HepG2 (cell line): ENCODE measurements around the gene CEBPE. TPM values are rescaled to one million over a fixed set of nuclear protein-coding genes. Genes with fewer than 3 reads are reported as not detected.
A peak's percentile ranks its signal among the peaks of the same experiment; 100 is the strongest.
"Not testable (repeated sequence)": the region's sequence is repeated elsewhere in the genome, so short reads cannot be mapped to it uniquely, and the experiment has no call there.

Experiments used
- ATAC-seq: fragments of 200-7000 bp; cut with Tn5 transposase; 3 replicates; pipeline ENCODE4 v1.9.1; 2020; ENCODE audit warnings: mild to moderate bottlenecking, moderate library complexity
- BruUV-seq: library from RNA; stranded (reverse); fragments of 400-500 nt; replicated peaks from 2 replicates; lab custom pipeline; 2021; lab: Mats Ljungman, UMichigan
- CTCF ChIA-PET: fragments of 300-600 bp; formaldehyde crosslinking; extraction: SDS; loops from one replicate; lab custom pipeline; 2021; ENCODE audit warnings: low total read pairs, inconsistent platforms, low intra/inter-chr PET ratio; lab: Yijun Ruan, JAX
- POLR2A ChIA-PET: fragments of 350-600 bp; sonication (Branson Sonifier 250); formaldehyde crosslinking; loops from one replicate; lab custom pipeline; 2020; ENCODE audit warnings: antibody characterized with exemption, inconsistent platforms; lab: Yijun Ruan, JAX
- DNase-seq: peaks from one replicate; pipeline ENCODE4 v3.0.0-alpha.2; 2015; ENCODE audit warnings: low spot score
- FAIRE-seq: peaks from 3 replicates; lab custom pipeline; 2011; peaks lifted over from hg19 to GRCh38; lab: Jason Lieb, UNC
- H2AFZ ChIP-seq: one replicate; pipeline ENCODE4 v1.6.1; 2011; ENCODE audit warnings: low read length, inconsistent platforms
- H3K27ac ChIP-seq: fragments of 300-600 bp; 3 replicates; pipeline ENCODE4 v1.8.0; 2011; ENCODE audit warnings: mixed run types, mild to moderate bottlenecking, mixed read lengths, low read length, inconsistent platforms; ENCODE audit not compliant: insufficient read depth; ENCODE audit errors: extremely low read length
- H3K27me3 ChIP-seq, 2 experiments: fragments of 200-600 bp in 1 of 2; 2 replicates in 1 of 2; 3 replicates in 1 of 2; pipeline versions ENCODE4 v1.6.0 to v1.8.0; 2011; ENCODE audit warnings: low read length in 2 of 2, mild to moderate bottlenecking in 2 of 2, moderate library complexity in 2 of 2, inconsistent platforms in 1 of 2; ENCODE audit not compliant: insufficient read depth in 2 of 2, control insufficient read depth in 1 of 2
- H3K36me3 ChIP-seq, 2 experiments: fragments of 200-600 bp in 1 of 2; replicated peaks in 1 of 2; 2 replicates in 1 of 2; 3 replicates in 1 of 2; pipeline versions ENCODE4 v1.5.1 to v1.8.0; 2011; ENCODE audit warnings: low read length in 2 of 2, inconsistent platforms in 1 of 2; ENCODE audit not compliant: insufficient read depth in 2 of 2, control insufficient read depth in 1 of 2
- H3K4me1 ChIP-seq: 2 replicates; pipeline ENCODE4 v1.5.1; 2012; ENCODE audit warnings: low read length, inconsistent platforms; ENCODE audit not compliant: insufficient read depth
- H3K4me2 ChIP-seq: 2 replicates; pipeline ENCODE4 v1.6.0; 2011; ENCODE audit warnings: low read depth, low read length, inconsistent platforms
- H3K4me3 ChIP-seq, 3 experiments: fragments of 200-600 bp in 1 of 3; sonication (generic), shearing (Covaris generic) in 1 of 3; replicated peaks in 1 of 3; 2 replicates each; pipeline ENCODE4 v1.5.1; 2011 to 2016; ENCODE audit warnings: low read length in 3 of 3, inconsistent platforms in 2 of 3, low read depth in 2 of 3, mild to moderate bottlenecking in 2 of 3, control low read depth in 1 of 3, mixed read lengths in 1 of 3; ENCODE audit not compliant: insufficient read depth in 1 of 3
- H3K79me2 ChIP-seq: one replicate; pipeline ENCODE4 v1.6.1; 2011; ENCODE audit warnings: low read length, inconsistent platforms; ENCODE audit not compliant: insufficient read depth
- H3K9ac ChIP-seq: 2 replicates; pipeline ENCODE4 v1.6.0; 2011; ENCODE audit warnings: mild to moderate bottlenecking, low read depth, low read length, inconsistent platforms; ENCODE audit not compliant: insufficient read depth
- H3K9me3 ChIP-seq: 2 replicates; pipeline ENCODE4 v1.5.1; 2012; ENCODE audit warnings: mild to moderate bottlenecking, low read length
- H4K20me1 ChIP-seq: 2 replicates; pipeline ENCODE4 v1.6.0; 2011; ENCODE audit warnings: inconsistent platforms, mild to moderate bottlenecking, low read length, moderate library complexity; ENCODE audit not compliant: insufficient read depth
- WGBS: methylation state at CpG from one replicate; pipeline ENCODE4 v1.1.6; 2017; ENCODE audit warnings: low lambda C conversion rate; 5-methylcytosine and 5-hydroxymethylcytosine counted together
- in situ Hi-C: cut with HindIII; loops from 2 replicates; pipeline ENCODE4 v1.10.0; 2017; ENCODE audit warnings: low pct_unique_long_range_greater_than_20kb; ENCODE audit not compliant: extremely low pct_ligation_motif_present
- intact Hi-C: fragments of 100-400 bp; cut with micrococcal nuclease; formaldehyde crosslinking; loops from one replicate; pipeline ENCODE4 v1.10.0; 2022; ENCODE audit not compliant: unreplicated experiment
- polyA plus RNA-seq, 8 experiments: library from polyadenylated mRNA; depleted of rRNA in 3 of 8; stranded (reverse) in 7 of 8; unstranded in 1 of 8; fragments of >200 nt; fragmentation: Illumina TruSeq in 4 of 8; extraction: Trizol in 4 of 8; gene quantifications; 2 replicates each; pipeline versions ENCODE4 v1.2.1 to v1.2.3, GENCODE V29; 2011 to 2016; ENCODE audit warnings: low read depth in 4 of 8, missing spikeins in 1 of 8, mixed read lengths in 1 of 8; ENCODE audit not compliant: insufficient read depth in 1 of 8
- total RNA-seq, 5 experiments: library from RNA; depleted of rRNA; stranded (reverse); fragments of >200 nt; fragmentation: Illumina TruSeq; extraction: Trizol; gene quantifications; 2 replicates each; pipeline ENCODE4 v1.2.3, GENCODE V29; 2016; ENCODE audit warnings: low read depth in 1 of 5
- TF ChIP-seq, protein P1 (sequence below): sonication (generic); formaldehyde crosslinking; IDR thresholded peaks from 2 replicates; pipeline ENCODE4 v1.5.0; 2020; ENCODE audit warnings: missing genetic modification reagents, mild to moderate bottlenecking, borderline replicate concordance
- TF ChIP-seq, protein P2 (sequence below): sonication (generic); formaldehyde crosslinking; IDR thresholded peaks from 2 replicates; pipeline ENCODE4 v1.5.1; 2020; ENCODE audit warnings: mild to moderate bottlenecking, missing genetic modification reagents, moderate library complexity

Gene CEBPE
- total and polyA plus RNA-seq, 2 of the 13 experiments (the other 11 are each of a cell fraction or from before 2014, with no cell fraction given): 0.09 to 0.11 TPM

DNA sequence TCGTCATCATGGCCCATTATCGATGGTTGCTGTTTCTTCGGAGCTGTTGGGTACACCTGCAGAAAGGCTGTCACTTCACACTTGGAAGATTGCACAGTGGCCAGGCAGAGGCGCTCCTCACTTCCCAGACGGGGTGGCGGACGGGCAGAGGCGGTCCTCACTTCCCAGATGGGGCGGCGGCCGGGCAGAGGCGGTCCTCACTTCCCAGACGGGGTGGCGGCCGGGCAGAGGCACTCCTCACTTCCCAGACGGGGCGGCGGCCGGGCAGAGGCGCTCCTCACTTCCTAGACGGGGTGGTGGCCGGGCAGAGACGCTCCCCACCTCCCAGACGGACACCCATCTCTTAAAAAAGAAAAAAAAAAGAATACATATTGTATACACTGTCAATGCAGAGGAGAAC lies 10.9 kb downstream of the CEBPE start:
- H3K4me3 ChIP-seq, H2AFZ ChIP-seq, intact Hi-C loops, H3K4me2 ChIP-seq, H4K20me1 ChIP-seq, DNase-seq, H3K9ac ChIP-seq, BruUV-seq, FAIRE-seq, H3K36me3 ChIP-seq, ATAC-seq, H3K9me3 ChIP-seq, H3K79me2 ChIP-seq, H3K27ac ChIP-seq: not testable (repeated sequence)
- TF ChIP-seq, protein P1, sequence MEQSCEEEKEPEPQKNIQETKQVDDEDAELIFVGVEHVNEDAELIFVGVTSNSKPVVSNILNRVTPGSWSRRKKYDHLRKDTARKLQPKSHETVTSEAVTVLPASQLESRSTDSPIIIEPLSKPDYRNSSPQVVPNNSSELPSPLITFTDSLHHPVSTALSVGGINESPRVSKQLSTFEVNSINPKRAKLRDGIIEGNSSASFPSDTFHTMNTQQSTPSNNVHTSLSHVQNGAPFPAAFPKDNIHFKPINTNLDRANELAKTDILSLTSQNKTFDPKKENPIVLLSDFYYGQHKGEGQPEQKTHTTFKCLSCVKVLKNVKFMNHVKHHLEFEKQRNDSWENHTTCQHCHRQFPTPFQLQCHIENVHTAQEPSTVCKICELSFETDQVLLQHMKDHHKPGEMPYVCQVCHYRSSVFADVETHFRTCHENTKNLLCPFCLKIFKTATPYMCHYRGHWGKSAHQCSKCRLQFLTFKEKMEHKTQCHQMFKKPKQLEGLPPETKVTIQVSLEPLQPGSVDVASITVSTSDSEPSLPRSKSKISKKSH (CRISPR knock-in tag): peak; percentile 64
- TF ChIP-seq, protein P2, sequence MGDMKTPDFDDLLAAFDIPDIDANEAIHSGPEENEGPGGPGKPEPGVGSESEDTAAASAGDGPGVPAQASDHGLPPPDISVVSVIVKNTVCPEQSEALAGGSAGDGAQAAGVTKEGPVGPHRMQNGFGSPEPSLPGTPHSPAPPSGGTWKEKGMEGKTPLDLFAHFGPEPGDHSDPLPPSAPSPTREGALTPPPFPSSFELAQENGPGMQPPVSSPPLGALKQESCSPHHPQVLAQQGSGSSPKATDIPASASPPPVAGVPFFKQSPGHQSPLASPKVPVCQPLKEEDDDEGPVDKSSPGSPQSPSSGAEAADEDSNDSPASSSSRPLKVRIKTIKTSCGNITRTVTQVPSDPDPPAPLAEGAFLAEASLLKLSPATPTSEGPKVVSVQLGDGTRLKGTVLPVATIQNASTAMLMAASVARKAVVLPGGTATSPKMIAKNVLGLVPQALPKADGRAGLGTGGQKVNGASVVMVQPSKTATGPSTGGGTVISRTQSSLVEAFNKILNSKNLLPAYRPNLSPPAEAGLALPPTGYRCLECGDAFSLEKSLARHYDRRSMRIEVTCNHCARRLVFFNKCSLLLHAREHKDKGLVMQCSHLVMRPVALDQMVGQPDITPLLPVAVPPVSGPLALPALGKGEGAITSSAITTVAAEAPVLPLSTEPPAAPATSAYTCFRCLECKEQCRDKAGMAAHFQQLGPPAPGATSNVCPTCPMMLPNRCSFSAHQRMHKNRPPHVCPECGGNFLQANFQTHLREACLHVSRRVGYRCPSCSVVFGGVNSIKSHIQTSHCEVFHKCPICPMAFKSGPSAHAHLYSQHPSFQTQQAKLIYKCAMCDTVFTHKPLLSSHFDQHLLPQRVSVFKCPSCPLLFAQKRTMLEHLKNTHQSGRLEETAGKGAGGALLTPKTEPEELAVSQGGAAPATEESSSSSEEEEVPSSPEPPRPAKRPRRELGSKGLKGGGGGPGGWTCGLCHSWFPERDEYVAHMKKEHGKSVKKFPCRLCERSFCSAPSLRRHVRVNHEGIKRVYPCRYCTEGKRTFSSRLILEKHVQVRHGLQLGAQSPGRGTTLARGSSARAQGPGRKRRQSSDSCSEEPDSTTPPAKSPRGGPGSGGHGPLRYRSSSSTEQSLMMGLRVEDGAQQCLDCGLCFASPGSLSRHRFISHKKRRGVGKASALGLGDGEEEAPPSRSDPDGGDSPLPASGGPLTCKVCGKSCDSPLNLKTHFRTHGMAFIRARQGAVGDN (CRISPR knock-in tag): 0 out of 2 replicates have a peak, but pooled peaks have one; percentile 14
- Histone ChIP-seq H3K27me3 (peaks cover 15 to 58% of the 10 kb centered on the region in 2 experiments), H3K4me1 (peaks cover 41% of the 10 kb centered on the region)
- 47% methylated on average over 24 of the region's 24 CpGs for WGBS
- ChIA-PET CTCF (interaction anchor here (1.5 to 2.8 kb wide), 2 partner anchors 31 to 39 kb away, joined by 3 to 30 read pairs; no protein-coding TSS in a partner anchor), POLR2A (interaction anchor here (1.6 to 6.6 kb wide), 2 partner anchors 13 to 37 kb away, joined by 3 to 66 read pairs; partner anchors contain the start of genes ACIN1 and C14orf119)
- in situ Hi-C loops: loop anchor here (5.0 kb wide), 1 partner anchor 41 kb away; no protein-coding TSS in a partner anchor

DNA sequence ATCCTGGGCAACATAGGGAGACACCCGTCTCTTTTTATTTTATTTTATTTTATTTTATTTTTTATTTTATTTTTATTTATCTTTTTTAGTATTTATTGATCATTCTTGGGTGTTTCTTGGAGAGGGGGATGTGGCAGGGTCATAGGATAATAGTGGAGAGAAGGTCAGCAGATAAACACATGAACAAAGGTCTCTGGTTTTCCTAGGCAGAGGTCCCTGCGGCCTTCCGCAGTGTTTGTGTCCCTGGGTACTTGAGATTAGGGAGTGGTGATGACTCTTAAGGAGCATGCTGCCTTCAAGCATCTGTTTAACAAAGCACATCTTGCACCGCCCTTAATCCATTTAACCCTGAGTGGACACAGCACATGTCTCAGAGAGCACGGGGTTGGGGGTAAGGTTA lies 11.4 kb downstream of the CEBPE start:
- H4K20me1 ChIP-seq, H3K4me3 ChIP-seq, H3K79me2 ChIP-seq, FAIRE-seq, H3K9ac ChIP-seq, H3K36me3 ChIP-seq, H3K9me3 ChIP-seq, intact Hi-C loops, POLR2A ChIA-PET, H3K4me2 ChIP-seq, BruUV-seq, H3K27ac ChIP-seq, H2AFZ ChIP-seq, DNase-seq, ATAC-seq: not testable (repeated sequence)
- peaks cover 14 to 59% of the 10 kb centered on the region in 2 experiments for H3K27me3 ChIP-seq
- WGBS: 54% methylated on average over 3 of the region's 5 CpGs
- in situ Hi-C loops: loop anchor here (5.0 kb wide), 1 partner anchor 40 kb away; no protein-coding TSS in a partner anchor
- peaks cover 40% of the 10 kb centered on the region for H3K4me1 ChIP-seq
- CTCF ChIA-PET: interaction anchor here (1.5 to 2.8 kb wide), 2 partner anchors 31 to 39 kb away, joined by 3 to 30 read pairs; no protein-coding TSS in a partner anchor
